Measurements from ENCODE around the gene USP47.

Gene USP47

DNA sequence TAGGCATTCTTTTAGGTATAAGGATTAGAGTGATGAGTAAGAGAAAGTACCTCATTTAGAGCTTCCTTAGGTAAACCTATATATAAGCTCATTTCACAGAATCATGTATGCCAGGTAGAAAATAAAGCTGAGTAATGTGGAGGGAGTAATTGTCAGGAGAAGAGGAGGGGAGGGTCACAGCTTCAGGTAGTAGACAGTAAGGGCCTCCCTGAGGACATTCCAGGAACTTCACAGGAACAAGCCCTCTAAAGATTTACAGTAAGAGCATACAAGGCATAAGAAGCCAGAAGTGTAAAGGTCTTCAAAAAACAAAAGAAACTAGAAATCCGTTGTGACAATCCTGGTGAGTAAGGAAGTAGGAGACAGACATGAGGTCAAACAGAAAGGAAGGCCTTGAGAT is 57.6 kb downstream of the USP47 start:
- POLR2A ChIA-PET = no interaction called here
- TF ChIP-seq TARDBP (IDR thresholded peaks at IDR 0.05) = no peak
- TF ChIP-seq FOXK2 (IDR thresholded peaks at IDR 0.05) = no peak
- no peak for TF ChIP-seq ELF4 (IDR thresholded peaks at IDR 0.05)
- CTCF ChIA-PET = no interaction called here
- no peak for DNase-seq (ENCODE audit: extremely low spot score)

DNA sequence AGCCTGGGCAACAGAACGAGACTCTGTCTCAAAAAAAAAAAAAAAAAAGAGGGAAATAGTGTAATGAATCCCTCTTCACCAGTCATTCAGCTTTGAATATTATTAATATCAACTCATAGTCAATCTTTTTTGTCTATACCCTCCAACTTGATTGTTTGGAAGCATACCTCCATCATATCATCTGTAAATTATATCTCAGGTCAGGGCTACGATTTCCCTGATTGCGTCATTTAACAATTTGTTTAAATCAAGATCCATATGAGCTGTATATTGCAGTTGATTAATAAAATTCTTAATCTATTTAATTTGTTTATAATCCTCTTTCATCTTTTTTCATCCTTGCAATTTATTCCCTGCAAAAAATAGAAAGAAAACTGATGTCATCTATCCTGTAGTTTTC is 60.2 kb downstream of the USP47 start:
- ChIA-PET POLR2A (no interaction called here), CTCF (interaction anchor here (0.7 kb wide), 1 partner anchor 500 kb away, joined by 3 read pairs; no protein-coding TSS in a partner anchor)
- no peak for DNase-seq (ENCODE audit: extremely low spot score)
- TF ChIP-seq HDGF (IDR thresholded peaks at IDR 0.05; ENCODE audit: borderline replicate concordance) (no peak), TARDBP (IDR thresholded peaks at IDR 0.05) (no peak), BHLHE40 (IDR thresholded peaks at IDR 0.05; ENCODE audit: borderline replicate concordance) (no peak), FOXK2 (IDR thresholded peaks at IDR 0.05) (no peak), ZNF384 (IDR thresholded peaks at IDR 0.05) (no peak), FOXM1 (IDR thresholded peaks at IDR 0.05; ENCODE audit: borderline replicate concordance) (no peak), SP1 (IDR thresholded peaks at IDR 0.05) (no peak), CTBP1 (IDR thresholded peaks at IDR 0.05; ENCODE audit: borderline replicate concordance) (no peak), L3MBTL2 (conservative IDR thresholded peaks at IDR 0.05) (no peak), NFRKB (IDR thresholded peaks at IDR 0.05) (no peak), ELF4 (IDR thresholded peaks at IDR 0.05) (no peak), PKNOX1 (IDR thresholded peaks at IDR 0.05) (no peak), ARNT (IDR thresholded peaks at IDR 0.05) (no peak)

- no peak for TF ChIP-seq FOXK2 (IDR thresholded peaks at IDR 0.05)
- POLR2A ChIA-PET = no interaction called here
- CTCF ChIA-PET = no interaction called here
- DNase-seq (ENCODE audit: extremely low spot score) = no peak
Measured at GRCh38 chr11:11909727-11910126, 68.0 kb downstream of the USP47 start.

DNA sequence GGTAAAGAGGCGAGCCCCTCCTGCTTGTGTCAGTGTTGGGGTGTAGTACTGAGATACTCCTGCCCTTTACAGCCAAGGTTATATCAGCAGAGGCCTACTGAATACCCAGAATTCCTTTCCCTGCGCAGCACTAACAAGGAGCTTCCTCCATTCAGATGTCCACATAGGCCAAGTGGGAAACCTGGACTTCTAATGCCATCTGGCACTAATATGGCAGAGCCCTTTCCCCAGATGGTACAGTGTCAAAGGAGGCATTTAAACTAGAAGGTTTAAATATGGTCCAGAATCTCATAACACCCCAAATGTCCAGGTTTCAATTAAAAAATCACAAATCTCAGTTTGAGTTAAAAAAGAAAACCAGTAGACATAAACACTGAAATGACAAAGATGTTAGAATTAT is 68.8 kb downstream of the USP47 start:
- ChIA-PET POLR2A (no interaction called here), CTCF (no interaction called here)
- DNase-seq (ENCODE audit: extremely low spot score) = no peak
- TF ChIP-seq BHLHE40 (IDR thresholded peaks at IDR 0.05; ENCODE audit: borderline replicate concordance) = no peak
- TF ChIP-seq SP1 (IDR thresholded peaks at IDR 0.05) = no peak

DNA sequence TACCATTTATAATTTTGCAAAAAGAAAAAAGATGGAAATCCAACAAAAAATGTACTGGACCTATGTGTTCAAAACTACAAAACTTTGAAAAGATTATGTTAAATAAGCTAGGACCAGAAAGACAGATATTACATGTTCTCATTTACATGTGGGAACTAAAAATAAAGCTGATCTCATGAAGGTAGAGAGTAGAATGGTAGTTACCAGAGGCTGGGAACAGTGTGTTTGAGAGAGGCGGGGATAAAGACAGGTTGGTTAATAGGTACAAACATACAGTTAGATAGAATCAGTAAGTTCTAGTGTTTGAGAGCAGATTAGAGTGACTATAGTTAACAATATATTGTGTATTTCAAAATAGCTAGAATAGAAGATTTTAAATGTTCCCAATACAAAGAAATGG is 71.6 kb downstream of the USP47 start:
- ChIA-PET POLR2A (interaction anchor here (1.1 kb wide), 1 partner anchor 12 kb away, joined by 4 read pairs; no protein-coding TSS in a partner anchor), CTCF (no interaction called here)
- DNase-seq (ENCODE audit: extremely low spot score) = no peak
- no peak for TF ChIP-seq FOXM1 (IDR thresholded peaks at IDR 0.05; ENCODE audit: borderline replicate concordance)

- TF ChIP-seq FOXA1 (IDR thresholded peaks at IDR 0.05) (no peak), FOXM1 (IDR thresholded peaks at IDR 0.05; ENCODE audit: borderline replicate concordance) (no peak), L3MBTL2 (conservative IDR thresholded peaks at IDR 0.05) (no peak)
- CTCF ChIA-PET = no interaction called here
- POLR2A ChIA-PET = no interaction called here
- DNase-seq (ENCODE audit: extremely low spot score) = no peak
Measured at GRCh38 chr11:11915625-11916024, 73.9 kb downstream of the USP47 start.

- ChIA-PET POLR2A (no interaction called here), CTCF (no interaction called here)
- DNase-seq (ENCODE audit: extremely low spot score) = no peak
- TF ChIP-seq BHLHE40 (IDR thresholded peaks at IDR 0.05; ENCODE audit: borderline replicate concordance) (no peak), FOXA1 (IDR thresholded peaks at IDR 0.05) (no peak), SP1 (IDR thresholded peaks at IDR 0.05) (no peak), FOXM1 (IDR thresholded peaks at IDR 0.05; ENCODE audit: borderline replicate concordance) (no peak), FOXK2 (IDR thresholded peaks at IDR 0.05) (no peak), TARDBP (IDR thresholded peaks at IDR 0.05) (no peak), HDGF (IDR thresholded peaks at IDR 0.05; ENCODE audit: borderline replicate concordance) (no peak), ELF4 (IDR thresholded peaks at IDR 0.05) (no peak)
Measured at GRCh38 chr11:11916981-11917399, 75.2 kb downstream of the USP47 start.

- no peak for DNase-seq (ENCODE audit: extremely low spot score)
- POLR2A ChIA-PET = no interaction called here
- TF ChIP-seq L3MBTL2 (conservative IDR thresholded peaks at IDR 0.05) = no peak
- TF ChIP-seq BHLHE40 (IDR thresholded peaks at IDR 0.05; ENCODE audit: borderline replicate concordance) = no peak
- TF ChIP-seq SP1 (IDR thresholded peaks at IDR 0.05) = no peak
- no peak for TF ChIP-seq HDGF (IDR thresholded peaks at IDR 0.05; ENCODE audit: borderline replicate concordance)
- TF ChIP-seq NFRKB (IDR thresholded peaks at IDR 0.05) = no peak
- no peak for TF ChIP-seq LEF1 (IDR thresholded peaks at IDR 0.05; ENCODE audit: borderline replicate concordance)
- no peak for TF ChIP-seq SUZ12 (IDR thresholded peaks at IDR 0.05)
- TF ChIP-seq ARNT (IDR thresholded peaks at IDR 0.05) = no peak
- no peak for TF ChIP-seq TARDBP (IDR thresholded peaks at IDR 0.05)
- no peak for TF ChIP-seq ZNF384 (IDR thresholded peaks at IDR 0.05)
- no peak for TF ChIP-seq FOXM1 (IDR thresholded peaks at IDR 0.05; ENCODE audit: borderline replicate concordance)
- no peak for TF ChIP-seq FOXK2 (IDR thresholded peaks at IDR 0.05)
- TF ChIP-seq CTBP1 (IDR thresholded peaks at IDR 0.05; ENCODE audit: borderline replicate concordance) = no peak
- TF ChIP-seq PKNOX1 (IDR thresholded peaks at IDR 0.05) = no peak
- no peak for TF ChIP-seq ELF4 (IDR thresholded peaks at IDR 0.05)
- no peak for TF ChIP-seq FOXA1 (IDR thresholded peaks at IDR 0.05)
- CTCF ChIA-PET = no interaction called here
Measured at GRCh38 chr11:11923828-11924227, 82.1 kb downstream of the USP47 start.
